DMS114 treated with DMSO at 0.1 percent for 48 hours (cell line): ENCODE results near the gene RTF2.
"Not testable (repeated sequence)": the region's sequence is repeated elsewhere in the genome, so short reads cannot be mapped to it uniquely, and the experiment has no call there.

ENCODE experiments used
- DNase-seq: peaks from one replicate; lab custom pipeline; 2025; ENCODE audit not compliant: unreplicated experiment; lab: John Stamatoyannopoulos, UW

Gene RTF2

GRCh38 chr20:56469077-56469449 lies 636 bp downstream of the RTF2 start:
- DNase-seq = no peak

GRCh38 chr20:56483970-56484369 lies 15.5 kb downstream of the RTF2 start:
- DNase-seq = no peak

- DNase-seq = no peak
These were observed 18.8 kb downstream of the RTF2 start for GRCh38 chr20:56487216-56487615.

DNA sequence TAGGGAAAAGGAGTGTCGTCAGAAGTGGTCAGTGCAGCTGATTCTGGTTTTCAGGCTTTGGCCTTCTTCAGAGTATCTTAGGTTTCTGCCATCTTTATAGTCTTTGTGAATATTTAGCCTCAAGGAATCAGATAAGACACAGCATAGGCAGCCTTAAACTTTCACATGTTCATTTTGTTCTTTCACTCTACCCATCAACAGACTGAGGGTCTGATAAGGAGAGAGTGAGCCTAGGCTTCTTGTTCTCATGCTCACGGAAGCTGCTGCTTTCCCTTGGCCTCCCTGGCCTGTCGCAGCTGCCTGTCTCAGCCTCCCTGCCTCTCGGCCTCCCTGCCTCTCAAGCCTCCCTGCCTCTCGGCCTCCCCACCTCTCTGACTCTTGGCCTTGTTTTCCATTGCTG lies 20.1 kb downstream of the RTF2 start:
- DNase-seq = no peak

DNA sequence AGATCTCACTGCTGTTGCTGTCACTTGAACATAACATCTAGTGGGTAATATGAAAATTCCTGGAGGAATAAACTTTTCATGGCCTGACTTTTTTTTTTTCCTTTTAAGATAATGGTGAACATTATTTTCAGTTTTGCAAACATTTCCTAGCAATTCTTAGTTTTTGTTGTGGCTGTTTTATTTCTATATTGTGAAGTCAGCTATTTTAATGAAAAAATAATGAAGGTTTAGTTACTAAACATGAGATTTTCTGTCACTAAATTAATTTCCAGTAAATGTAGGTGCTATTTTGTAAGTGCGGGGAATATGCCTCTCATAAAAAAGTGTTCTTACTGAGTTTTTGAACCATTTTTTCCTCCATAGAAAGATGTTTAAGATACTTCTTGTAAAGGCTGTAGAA lies 32.7 kb downstream of the RTF2 start:
- DNase-seq = no peak

DNA sequence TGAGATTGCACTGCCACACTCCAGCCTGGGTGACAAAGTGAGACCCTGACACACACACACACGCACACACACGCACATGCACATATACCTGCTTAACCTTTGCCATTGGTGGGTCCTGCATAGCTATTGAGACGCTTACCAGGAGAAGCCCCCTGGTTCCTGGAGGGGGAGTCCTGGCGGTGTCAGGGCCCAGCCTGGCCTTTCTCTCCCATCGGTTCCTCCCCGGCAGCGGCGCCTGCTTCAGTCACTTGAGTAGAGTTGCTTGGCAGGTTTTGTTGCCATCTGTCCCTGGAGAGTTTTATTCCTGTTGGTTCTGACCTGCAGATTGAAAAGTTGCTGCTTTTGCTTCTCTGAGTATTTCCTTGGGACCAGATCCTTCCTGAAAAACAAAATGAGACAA lies 35.5 kb downstream of the RTF2 start:
- no peak for DNase-seq

DNA sequence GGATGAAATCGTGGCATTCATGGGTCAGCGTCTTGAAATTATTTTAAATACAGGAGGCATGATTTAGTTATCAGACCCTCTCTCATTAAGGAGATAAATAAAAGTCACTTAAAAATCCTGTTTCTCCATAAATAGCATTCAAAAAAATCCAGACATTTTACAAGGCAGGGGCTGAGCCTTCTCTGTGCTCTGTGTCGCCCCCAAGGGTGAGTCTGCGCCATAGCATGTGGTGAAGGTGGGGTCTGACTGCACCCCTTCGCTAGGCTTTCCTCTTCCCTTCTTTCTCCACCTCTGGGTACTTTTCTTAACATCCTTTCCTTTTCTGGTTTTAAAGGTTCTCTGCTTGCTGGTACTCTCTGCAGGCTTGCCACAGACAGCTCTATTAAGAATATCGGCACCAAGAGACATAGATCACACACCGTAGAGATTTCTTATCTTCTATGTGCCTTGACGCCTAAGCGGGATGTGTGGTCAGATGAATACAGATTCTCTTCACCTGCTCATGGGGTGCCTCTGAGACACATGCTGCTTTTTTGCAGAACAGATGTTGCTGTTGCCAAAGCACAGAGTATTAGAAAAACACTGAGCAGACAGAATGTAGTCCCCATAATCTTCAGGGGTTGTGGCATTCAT lies 36.1 kb downstream of the RTF2 start:
- no peak for DNase-seq

DNA sequence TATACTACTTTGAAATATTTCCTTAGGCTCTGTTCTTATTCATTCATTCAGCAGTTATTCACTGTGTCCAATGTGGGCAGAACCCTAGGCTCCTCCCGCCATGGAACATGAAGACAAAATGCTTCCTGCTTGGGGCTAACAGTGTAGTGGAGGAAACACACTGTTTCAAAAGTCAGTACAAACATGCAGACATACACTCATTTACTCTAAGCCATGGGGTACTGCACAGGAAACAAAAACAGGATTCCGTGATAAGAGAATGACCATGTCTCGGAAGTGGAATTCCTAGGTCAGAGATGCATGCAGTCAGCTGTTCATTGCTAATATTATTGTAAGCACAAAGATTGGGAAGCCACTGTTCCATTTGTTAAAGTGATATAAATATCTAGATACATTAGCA lies 37.7 kb downstream of the RTF2 start:
- DNase-seq = no peak

DNA sequence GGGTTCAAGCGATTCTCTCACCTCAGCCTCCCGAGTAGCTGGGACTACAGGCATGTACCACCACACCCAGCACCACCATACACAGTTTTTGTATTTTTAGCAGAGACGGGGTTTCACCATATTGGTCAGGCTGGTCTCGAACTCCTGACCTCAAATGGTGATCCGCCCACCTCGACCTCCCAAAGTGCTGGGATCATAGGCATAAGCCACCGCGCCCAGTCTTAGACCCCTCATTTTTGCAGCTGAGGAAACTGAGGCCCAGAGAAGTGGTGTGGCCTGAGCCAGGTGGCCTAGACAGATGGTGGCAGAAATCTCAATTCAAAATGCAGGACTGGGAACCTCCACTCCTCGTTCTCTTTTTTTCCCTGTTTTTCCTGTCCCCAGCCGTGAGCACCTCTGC lies 43.5 kb downstream of the RTF2 start:
- DNase-seq = no peak

DNA sequence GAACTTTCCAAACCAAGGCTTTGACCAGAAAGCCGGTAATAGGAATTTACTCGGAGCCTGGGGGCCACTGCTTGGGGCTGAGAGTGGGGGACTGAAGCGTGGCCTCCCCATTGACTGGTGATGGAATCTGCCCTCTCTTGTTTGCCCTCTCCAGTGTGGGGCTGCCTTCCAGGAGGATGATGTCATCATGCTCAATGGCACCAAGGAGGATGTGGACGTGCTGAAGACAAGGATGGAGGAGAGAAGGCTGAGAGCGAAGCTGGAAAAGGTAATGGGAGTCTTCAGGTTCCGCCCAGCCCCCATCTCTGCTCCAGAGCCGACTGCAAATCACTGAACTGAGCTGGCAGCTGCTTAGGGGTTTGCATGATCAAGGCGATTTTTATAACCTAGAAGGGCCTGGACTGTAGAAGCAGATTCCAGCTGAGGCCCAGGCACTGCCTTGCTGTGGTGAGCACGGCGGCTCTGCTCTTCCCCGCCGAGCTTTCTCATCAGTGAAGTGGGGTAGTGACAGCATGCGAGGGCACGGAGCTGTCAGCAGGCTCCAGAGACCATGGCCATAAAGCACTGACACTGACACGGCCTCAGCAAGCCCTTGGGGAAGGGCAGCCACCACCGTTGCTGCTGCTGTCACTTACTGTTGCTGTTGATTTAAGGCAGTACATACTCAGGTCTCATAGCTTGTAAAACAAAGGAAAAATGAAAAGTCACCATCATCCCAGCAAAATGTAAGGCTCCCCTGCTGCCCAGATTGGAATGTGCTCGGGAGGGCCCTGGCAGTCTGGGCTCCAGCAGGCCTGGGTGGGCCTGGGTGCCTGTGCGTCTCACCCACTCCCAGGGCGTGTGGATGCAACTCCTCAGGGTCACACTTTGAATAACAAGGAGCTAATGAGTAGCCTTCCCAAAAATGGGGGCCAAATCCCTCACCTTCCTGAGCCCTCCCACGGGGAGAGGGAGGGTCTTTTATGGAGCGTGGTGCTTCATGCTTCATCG lies 45.0 kb downstream of the RTF2 start:
- DNase-seq = no peak

- no peak for DNase-seq
These were observed 48.2 kb downstream of the RTF2 start for GRCh38 chr20:56516631-56517030.

- no peak for DNase-seq
These were observed 48.8 kb downstream of the RTF2 start for GRCh38 chr20:56517211-56517610.

DNA sequence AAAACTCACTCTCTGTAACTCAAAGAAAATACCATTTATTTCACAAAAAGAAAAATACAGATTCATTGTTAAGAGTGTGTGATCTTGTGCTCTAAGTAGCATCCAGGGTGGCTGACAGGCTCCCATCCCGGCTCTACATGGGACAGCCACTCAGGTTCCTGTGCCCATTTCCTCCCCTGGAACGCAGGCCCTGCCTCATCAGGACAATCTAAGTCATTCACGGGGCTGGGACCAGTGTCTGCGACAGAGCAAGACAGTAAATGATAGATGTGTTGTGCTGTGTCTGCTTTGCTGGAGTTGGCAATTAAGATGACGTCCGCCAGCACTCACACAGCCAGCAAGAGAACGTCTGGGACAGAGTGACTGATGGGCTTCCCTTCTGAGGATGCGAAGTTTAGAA lies 49.2 kb downstream of the RTF2 start:
- no peak for DNase-seq

DNA sequence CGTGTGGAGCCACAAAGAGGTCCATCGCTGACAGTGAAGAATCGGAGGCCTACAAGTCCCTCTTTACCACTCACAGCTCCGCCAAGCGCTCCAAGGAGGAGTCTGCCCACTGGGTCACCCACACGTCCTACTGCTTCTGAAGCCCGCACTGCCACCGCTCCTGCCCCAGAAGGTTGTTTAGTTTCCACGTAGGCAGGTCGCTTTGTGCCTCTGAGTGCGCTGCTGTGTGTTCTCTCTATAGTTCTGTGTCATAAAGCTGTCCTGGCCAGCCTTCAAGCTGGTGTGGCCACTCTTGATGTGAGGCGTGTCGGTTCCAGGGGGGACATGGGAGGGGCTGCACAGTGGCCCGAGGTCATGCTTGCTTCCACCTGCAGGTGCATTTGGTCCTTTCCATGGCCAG lies 49.7 kb downstream of the RTF2 start:
- DNase-seq = no peak

- DNase-seq = no peak
These were observed 50.4 kb downstream of the RTF2 start for GRCh38 chr20:56518721-56519398.

DNA sequence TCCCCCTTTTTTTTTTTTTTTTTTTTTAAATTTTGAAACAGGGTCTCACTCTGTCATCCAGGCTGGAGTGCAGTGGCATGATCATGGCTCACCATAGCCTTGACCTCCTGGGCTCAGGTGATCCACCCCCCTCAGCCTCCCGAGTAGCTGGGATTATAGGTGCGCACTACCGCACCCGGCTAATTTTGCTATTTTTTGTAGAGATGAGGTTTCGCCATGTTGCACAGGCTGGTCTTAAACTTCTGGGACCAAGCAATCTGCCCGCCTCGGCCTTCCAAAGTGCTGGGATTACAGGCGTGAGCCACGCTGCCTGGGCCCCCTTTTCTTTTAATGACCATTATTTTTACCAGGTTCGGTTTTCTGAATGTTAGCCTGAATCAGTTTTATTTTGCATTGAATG lies 51.1 kb downstream of the RTF2 start:
- DNase-seq = no peak

- no peak for DNase-seq
These were observed 51.8 kb downstream of the RTF2 start for GRCh38 chr20:56520180-56520579.

GRCh38 chr20:56520746-56521354 lies 52.4 kb downstream of the RTF2 start:
- DNase-seq = not testable (repeated sequence)

DNA sequence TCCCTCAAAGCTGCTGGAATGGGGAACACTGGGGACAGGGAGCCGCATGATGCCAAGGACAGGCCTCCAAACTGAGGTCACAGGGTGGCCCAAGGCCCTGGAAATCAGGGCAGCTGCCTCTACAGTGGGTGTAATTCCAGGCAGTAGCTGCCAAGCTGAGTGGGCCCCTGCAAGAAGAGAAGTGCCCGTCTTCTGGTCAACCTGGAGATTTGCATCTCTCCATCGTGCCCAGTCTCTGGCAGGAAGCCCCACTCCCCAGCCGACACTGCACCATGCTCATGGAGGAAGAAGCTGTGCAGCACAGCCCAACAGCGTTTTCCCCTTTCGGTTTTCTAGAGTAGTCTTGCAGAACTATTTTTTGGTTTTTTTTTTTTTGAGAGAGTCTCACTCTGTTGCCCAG lies 53.9 kb downstream of the RTF2 start:
- DNase-seq = no peak

GRCh38 chr20:56524444-56524843 lies 56.0 kb downstream of the RTF2 start, which contains the start of gene FAM209A:
Gene FAM209A (plus strand): TSS chr20:56524744. CDS start chr20:56524809, 65 bp downstream.
- not testable (repeated sequence) for DNase-seq

- no peak for DNase-seq
These were observed 59.1 kb downstream of the RTF2 start for GRCh38 chr20:56527521-56527920.
